Chondrocyte (in vitro differentiated cells): ENCODE results near the gene RPL4. TPM values are rescaled to one million over a fixed set of nuclear protein-coding genes. Genes with fewer than 3 reads are reported as not detected.

ENCODE experiments used
- DNase-seq: peaks from one replicate; pipeline ENCODE4 v3.0.0; 2021; ENCODE audit warnings: mixed read lengths, low spot score
- H3K27ac Mint-ChIP-seq: one replicate; pipeline ENCODE4 v1.8.0; 2021; ENCODE audit warnings: mild to moderate bottlenecking, moderate library complexity, mixed read lengths; ENCODE audit not compliant: unreplicated experiment
- H3K27me3 Mint-ChIP-seq: 2 replicates; pipeline ENCODE4 v1.8.0; 2021; ENCODE audit warnings: low read depth, mixed read lengths
- H3K36me3 Mint-ChIP-seq: 2 replicates; pipeline ENCODE4 v1.8.0; 2021; ENCODE audit warnings: low read depth, mixed read lengths
- H3K4me1 Mint-ChIP-seq: 2 replicates; pipeline ENCODE4 v1.8.0; 2021; ENCODE audit warnings: low read depth, mild to moderate bottlenecking, mixed read lengths
- H3K4me3 Mint-ChIP-seq: one replicate; pipeline ENCODE4 v1.8.0; 2021; ENCODE audit warnings: mild to moderate bottlenecking, moderate library complexity, mixed read lengths; ENCODE audit not compliant: unreplicated experiment
- H3K9me3 Mint-ChIP-seq: 2 replicates; pipeline ENCODE4 v1.8.0; 2021; ENCODE audit warnings: low read depth, mixed read lengths
- CTCF ChIP-seq: fragments of 200-600 bp; sonication (generic); IDR thresholded peaks from 2 replicates; pipeline ENCODE4 v1.5.0; 2021; ENCODE audit warnings: antibody characterized with exemption, mild to moderate bottlenecking, moderate library complexity
- total RNA-seq: library from RNA; stranded (reverse); gene quantifications from 3 replicates; pipeline ENCODE4 v1.2.1, GENCODE V29; 2021

Gene RPL4
- total RNA-seq, 1 donor from 2014 or later, result 1,774 TPM

- Mint-ChIP-seq H3K36me3 (peaks cover 22% of the 10 kb centered on the region), H3K9me3 (no peaks in the 10 kb centered on the region), H3K4me1 (no peaks in the 10 kb centered on the region), H3K27ac (no peak overlapping the region), H3K4me3 (no peak overlapping the region), H3K27me3 (no peaks in the 10 kb centered on the region)
- TF ChIP-seq CTCF, result no peak
- DNase-seq, result no peak
Measured at GRCh38 chr15:66481107-66481856, 23.4 kb downstream of the RPL4 start.

- Mint-ChIP-seq H3K4me3 (no peak overlapping the region), H3K4me1 (no peaks in the 10 kb centered on the region), H3K9me3 (no peaks in the 10 kb centered on the region), H3K36me3 (peaks cover 22% of the 10 kb centered on the region), H3K27ac (no peak overlapping the region), H3K27me3 (no peaks in the 10 kb centered on the region)
- TF ChIP-seq CTCF, result no peak
- DNase-seq, result no peak
Measured at GRCh38 chr15:66480267-66480666, 24.4 kb downstream of the RPL4 start.

GRCh38 chr15:66477011-66477410, 27.6 kb downstream of the RPL4 start:
- TF ChIP-seq CTCF, result no peak
- no peaks in the 10 kb centered on the region for H3K9me3 Mint-ChIP-seq
- peak overlapping the region; percentile 65 for H3K27ac Mint-ChIP-seq
- peaks cover 8% of the 10 kb centered on the region for H3K36me3 Mint-ChIP-seq
- no peak overlapping the region for H3K4me3 Mint-ChIP-seq
- H3K4me1 Mint-ChIP-seq, result peaks cover 22% of the 10 kb centered on the region
- no peak for DNase-seq
- no peaks in the 10 kb centered on the region for H3K27me3 Mint-ChIP-seq

- H3K36me3 Mint-ChIP-seq, result peaks cover 4% of the 10 kb centered on the region
- no peaks in the 10 kb centered on the region for H3K9me3 Mint-ChIP-seq
- H3K27me3 Mint-ChIP-seq, result no peaks in the 10 kb centered on the region
- H3K27ac Mint-ChIP-seq, result no peak overlapping the region
- TF ChIP-seq CTCF, result no peak
- H3K4me3 Mint-ChIP-seq, result no peak overlapping the region
- H3K4me1 Mint-ChIP-seq, result peaks cover 25% of the 10 kb centered on the region
- no peak for DNase-seq
Measured at GRCh38 chr15:66476535-66476934, 28.1 kb downstream of the RPL4 start.

GRCh38 chr15:66474963-66475362, 29.7 kb downstream of the RPL4 start:
- Mint-ChIP-seq H3K27me3 (no peaks in the 10 kb centered on the region), H3K9me3 (no peaks in the 10 kb centered on the region), H3K36me3 (peaks cover 3% of the 10 kb centered on the region), H3K27ac (no peak overlapping the region), H3K4me1 (peaks cover 25% of the 10 kb centered on the region), H3K4me3 (no peak overlapping the region)
- DNase-seq, result no peak
- TF ChIP-seq CTCF, result no peak
